Colonic mucosa (tissue), 4 donors: ENCODE data around the gene BMF. TPM values are rescaled to one million over a fixed set of nuclear protein-coding genes. Genes with fewer than 3 reads are reported as not detected.

ENCODE experiments used
- DNase-seq: peaks from one replicate; pipeline ENCODE4 v3.0.0-alpha.2; 2020
- H3K27ac ChIP-seq: fragments of 200-600 bp; one replicate; pipeline ENCODE4 v1.8.0; 2021
- H3K27me3 ChIP-seq: fragments of 200-600 bp; one replicate; pipeline ENCODE4 v1.8.0; 2021
- H3K36me3 ChIP-seq: fragments of 200-600 bp; one replicate; pipeline ENCODE4 v1.8.0; 2021
- H3K4me1 ChIP-seq: fragments of 200-600 bp; one replicate; pipeline ENCODE4 v1.8.0; 2021; ENCODE audit warnings: mild to moderate bottlenecking
- H3K4me3 ChIP-seq: fragments of 200-600 bp; one replicate; pipeline ENCODE4 v1.8.0; 2021
- H3K9ac ChIP-seq, 2 donors: one replicate each; pipeline ENCODE4 v1.7.0; 2013; ENCODE audit warnings: control low read depth in 2 of 2, low read depth in 2 of 2, low read length in 2 of 2
- H3K9me3 ChIP-seq: fragments of 200-600 bp; one replicate; pipeline ENCODE4 v1.8.0; 2021
- CTCF ChIP-seq: fragments of 200-600 bp; IDR thresholded peaks from one replicate; pipeline ENCODE4 v1.8.0; 2022; ENCODE audit warnings: antibody characterized with exemption, mild to moderate bottlenecking
- intact Hi-C: fragments of 100-400 bp; cut with DNase I; formaldehyde crosslinking; loops from one replicate; pipeline ENCODE4 v1.14.1; 2022
- total RNA-seq, 2 donors: library from RNA; stranded (reverse); fragmentation: NEBNext Ultra II Directional in 1 of 2; extraction: Animal tissue kit (Norgen Biotek cat#: 25700) in 1 of 2; gene quantifications; one replicate each; pipeline ENCODE4 v1.2.1, GENCODE V29; 2021
- donor health status: healthy.
- donor health status: DM: no; HTN: no; CAD: no.
- donor health status: DM: no; HTN: no; CAD: no.

BMF gene
- total RNA-seq, 2 donors from 2014 or later = 5.0 to 11.6 TPM

DNA sequence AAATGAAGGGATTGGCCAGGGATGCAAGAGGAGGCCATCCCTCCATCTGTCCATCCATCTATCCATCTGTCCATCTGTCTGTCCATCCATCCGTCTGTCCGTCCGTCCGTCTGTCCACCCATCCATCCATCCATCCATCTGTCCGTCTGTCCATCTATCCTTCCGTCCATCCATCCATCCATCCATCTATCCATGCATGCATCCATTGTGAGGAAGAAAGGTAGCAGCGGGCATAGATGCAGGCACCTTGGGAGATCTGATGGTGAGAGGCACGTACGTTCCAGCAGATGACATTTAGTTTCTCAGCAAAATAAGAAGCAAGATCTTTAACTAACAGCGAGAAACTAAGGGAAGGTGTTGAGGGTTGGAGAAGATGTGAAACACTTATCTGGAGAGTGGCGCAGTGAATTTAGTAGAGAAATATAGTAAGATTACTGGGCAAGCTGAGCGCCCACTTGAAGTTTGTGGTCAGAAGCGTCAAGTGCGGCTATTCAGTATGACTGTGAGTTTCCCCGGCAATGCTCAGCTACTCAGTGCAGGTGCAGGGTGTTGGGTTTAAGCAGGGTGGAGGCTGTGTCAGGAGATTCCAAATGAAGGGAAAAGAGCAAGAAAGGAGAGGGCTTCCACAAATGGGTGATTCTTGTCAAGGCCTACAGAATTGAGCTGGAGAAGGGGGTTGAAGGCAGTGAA, 47.3 kb downstream of the BMF start:
- no peak for TF ChIP-seq CTCF
- no peak overlapping the region for H3K9ac ChIP-seq
- no peak overlapping the region for H3K4me3 ChIP-seq
- H3K36me3 ChIP-seq = no peaks in the 10 kb centered on the region
- intact Hi-C loops = no loop called here
- no peak for DNase-seq
- no peaks in the 10 kb centered on the region for H3K9me3 ChIP-seq
- no peaks in the 10 kb centered on the region for H3K27me3 ChIP-seq
- no peak overlapping the region for H3K27ac ChIP-seq
- no peaks in the 10 kb centered on the region for H3K4me1 ChIP-seq

DNA sequence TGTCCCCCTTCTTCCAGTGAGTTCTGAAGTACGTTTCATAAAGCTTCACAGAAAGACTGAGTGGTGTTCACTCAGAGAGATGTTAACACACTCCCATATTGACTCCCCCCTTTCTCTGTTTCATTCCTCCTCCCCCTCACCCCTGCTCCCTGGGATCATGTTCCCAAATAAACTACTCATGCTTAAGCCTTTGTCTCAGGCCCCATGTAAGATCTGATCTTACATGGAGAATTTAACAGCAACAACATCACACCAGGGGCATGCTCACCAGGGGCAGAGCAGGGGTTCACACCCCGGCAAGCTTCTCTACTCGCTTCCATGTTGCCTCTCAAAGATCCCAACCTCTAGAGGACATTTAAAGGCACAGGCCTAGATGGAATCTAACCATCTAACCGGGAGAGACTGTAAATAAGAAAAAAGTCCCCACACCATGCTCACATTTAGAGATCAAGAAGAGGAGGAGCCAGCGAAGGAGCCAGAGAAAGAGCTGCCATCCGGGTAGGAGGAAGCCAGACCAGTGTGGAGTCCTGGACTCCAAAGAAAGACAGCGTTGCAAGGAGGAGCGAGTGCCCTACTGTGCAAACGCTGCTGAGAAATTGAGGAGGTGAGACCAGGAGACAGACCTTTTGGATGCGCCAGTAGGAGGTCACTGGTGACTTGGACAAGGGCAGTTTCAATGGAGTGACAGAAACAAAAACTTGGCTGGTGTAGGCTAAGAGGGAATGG, 48.3 kb downstream of the BMF start:
- intact Hi-C loops = no loop called here
- no peak for TF ChIP-seq CTCF
- no peak overlapping the region for H3K9ac ChIP-seq
- H3K36me3 ChIP-seq = no peaks in the 10 kb centered on the region
- H3K4me1 ChIP-seq = peaks cover 6% of the 10 kb centered on the region
- H3K4me3 ChIP-seq = no peak overlapping the region
- H3K27ac ChIP-seq = no peak overlapping the region
- H3K9me3 ChIP-seq = no peaks in the 10 kb centered on the region
- no peak for DNase-seq
- H3K27me3 ChIP-seq = no peaks in the 10 kb centered on the region

DNA sequence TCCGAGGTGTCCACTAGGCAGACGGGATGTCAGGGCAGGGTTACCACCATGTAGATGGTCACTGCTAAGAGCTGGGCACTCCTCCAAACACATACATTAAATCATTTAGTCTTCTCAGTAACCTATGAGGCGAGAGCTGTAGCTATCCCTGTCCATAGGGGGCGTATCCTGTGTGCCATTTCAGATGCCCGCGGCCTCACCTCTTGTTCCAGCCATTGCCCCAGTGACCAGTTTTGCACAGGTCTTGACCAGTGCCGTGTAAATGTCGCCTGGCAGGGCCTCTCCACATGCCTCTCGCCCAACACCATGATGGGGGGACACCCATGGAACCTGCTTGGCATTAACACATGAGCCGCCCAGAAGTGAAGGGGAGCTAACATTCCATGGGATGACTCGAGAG, 48.9 kb downstream of the BMF start:
- intact Hi-C loops = no loop called here

DNA sequence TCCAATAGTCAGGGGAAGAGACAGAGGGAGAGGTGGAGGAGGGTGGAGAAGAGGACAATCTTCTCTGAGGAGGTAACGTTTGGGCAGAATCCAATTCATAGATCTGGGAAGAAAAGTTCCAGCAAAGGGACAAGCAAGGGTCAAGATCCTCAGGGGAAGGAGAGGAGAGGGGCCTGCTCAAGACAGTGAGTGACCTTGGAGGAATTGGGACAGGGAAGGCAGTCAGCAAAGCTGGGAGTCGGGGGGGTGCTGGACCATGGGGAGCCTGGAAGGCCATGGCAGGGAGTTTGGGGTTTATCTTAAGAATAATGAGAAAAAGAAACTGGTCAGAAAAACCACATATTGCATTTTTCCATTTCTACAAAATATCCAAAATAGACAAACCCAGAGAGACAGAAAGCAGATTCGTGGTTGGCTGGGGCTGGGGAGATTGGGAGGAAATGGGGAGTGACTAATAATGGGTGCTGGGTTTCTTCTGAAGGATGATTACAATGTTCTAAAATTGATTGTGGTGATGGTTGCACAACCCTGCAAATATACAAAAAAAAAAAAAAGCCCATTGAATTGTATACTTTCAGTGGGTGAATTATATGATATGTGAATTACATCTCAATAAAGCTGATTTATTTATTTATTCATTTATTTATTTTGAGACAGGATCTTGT, 50.1 kb downstream of the BMF start:
- DNase-seq = no peak
- Histone ChIP-seq H3K9ac (no peak overlapping the region), H3K27ac (no peak overlapping the region), H3K4me3 (no peak overlapping the region), H3K36me3 (no peaks in the 10 kb centered on the region), H3K9me3 (no peaks in the 10 kb centered on the region), H3K27me3 (no peaks in the 10 kb centered on the region), H3K4me1 (peaks cover 18% of the 10 kb centered on the region)
- intact Hi-C loops = no loop called here
- TF ChIP-seq CTCF = no peak

More for the DNA sequence above, 48.9 kb downstream of the BMF start:
- DNase-seq = no peak
- H3K27ac ChIP-seq = no peak overlapping the region
- H3K27me3 ChIP-seq = no peaks in the 10 kb centered on the region
- no peaks in the 10 kb centered on the region for H3K36me3 ChIP-seq
- no peak overlapping the region for H3K9ac ChIP-seq
- no peak overlapping the region for H3K4me3 ChIP-seq
- no peaks in the 10 kb centered on the region for H3K9me3 ChIP-seq
- no peak for TF ChIP-seq CTCF
- H3K4me1 ChIP-seq = peaks cover 12% of the 10 kb centered on the region

DNA sequence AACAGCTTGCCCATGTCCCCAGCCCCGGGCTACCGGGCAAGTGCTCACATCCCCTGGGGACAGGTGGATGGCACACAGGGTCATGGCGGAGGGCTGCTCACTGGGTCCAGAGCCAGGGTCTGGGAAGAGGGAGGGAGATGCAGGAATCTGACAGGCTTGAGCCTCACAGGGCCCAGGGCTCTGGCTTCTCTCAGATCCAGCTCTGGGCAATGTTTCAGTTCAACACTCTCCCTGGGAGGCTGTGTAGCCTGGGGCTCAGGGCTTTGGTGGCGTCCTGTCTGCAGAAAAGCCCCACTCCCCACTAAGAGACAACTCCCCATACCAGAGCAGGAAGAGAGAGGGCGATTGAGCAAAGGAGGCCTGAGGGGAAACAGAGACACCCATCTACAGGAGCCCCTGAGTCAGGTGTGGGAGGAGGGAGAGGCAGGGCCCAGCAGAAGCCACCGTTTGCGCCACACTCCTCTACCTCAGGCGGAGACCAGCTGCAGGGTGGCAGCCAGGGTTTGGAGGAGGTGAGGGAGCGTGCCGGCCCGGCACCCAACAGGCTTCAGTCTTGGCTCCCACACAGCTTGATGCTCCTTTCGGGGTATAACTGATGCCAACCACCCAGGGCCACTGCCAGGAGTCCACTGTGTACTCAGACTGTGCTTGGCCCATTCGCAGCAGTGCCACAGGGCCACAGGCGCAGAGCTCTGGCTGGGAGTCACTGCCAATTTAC, 52.9 kb downstream of the BMF start:
- Histone ChIP-seq H3K4me1 (peaks cover 23% of the 10 kb centered on the region), H3K36me3 (no peaks in the 10 kb centered on the region), H3K27me3 (no peaks in the 10 kb centered on the region), H3K9ac (peak overlapping the region; percentile 28 to 73), H3K9me3 (no peaks in the 10 kb centered on the region), H3K27ac (peak overlapping the region; percentile 34), H3K4me3 (no peak overlapping the region)
- intact Hi-C loops = no loop called here
- DNase-seq = no peak
- no peak for TF ChIP-seq CTCF
